KG1 (cell line): ENCODE results near the gene ADK.

ENCODE experiments used
- DNase-seq: peaks from one replicate; lab custom pipeline; 2025; lab: John Stamatoyannopoulos, UW

ADK gene

GRCh38 chr10:74674927-74675326 is 523.9 kb downstream of the ADK start:
- no peak for DNase-seq

- no peak for DNase-seq
Observed at GRCh38 chr10:74675484-74675883, 524.5 kb downstream of the ADK start.

- no peak for DNase-seq
Observed at GRCh38 chr10:74677951-74678350, 526.9 kb downstream of the ADK start.

GRCh38 chr10:74681917-74682627 is 531.1 kb downstream of the ADK start:
- no peak for DNase-seq

GRCh38 chr10:74683067-74683466 is 532.0 kb downstream of the ADK start:
- DNase-seq, result no peak

GRCh38 chr10:74683621-74684364 is 532.8 kb downstream of the ADK start:
- no peak for DNase-seq

- no peak for DNase-seq
Observed at GRCh38 chr10:74684462-74684861, 533.4 kb downstream of the ADK start.

- no peak for DNase-seq
Observed at GRCh38 chr10:74685564-74685963, 534.5 kb downstream of the ADK start.

- DNase-seq, result no peak
Observed at GRCh38 chr10:74690393-74690792, 539.4 kb downstream of the ADK start.

- no peak for DNase-seq
Observed at GRCh38 chr10:74691164-74691563, 540.1 kb downstream of the ADK start.

GRCh38 chr10:74704629-74705357 is 553.8 kb downstream of the ADK start:
- no peak for DNase-seq

- no peak for DNase-seq
Observed at GRCh38 chr10:74705358-74705980, 554.4 kb downstream of the ADK start.

- DNase-seq, result no peak
Observed at GRCh38 chr10:74706966-74707365, 555.9 kb downstream of the ADK start.

- DNase-seq, result no peak
Observed at GRCh38 chr10:74708246-74708645, 557.2 kb downstream of the ADK start.

- no peak for DNase-seq
Observed at GRCh38 chr10:74718208-74718607, 567.2 kb downstream of the ADK start.

- DNase-seq, result no peak
Observed at GRCh38 chr10:74728225-74728624, 577.2 kb downstream of the ADK start.

- no peak for DNase-seq
Observed at GRCh38 chr10:74730246-74730645, 579.2 kb downstream of the ADK start.

GRCh38 chr10:74733612-74734011 is 582.6 kb downstream of the ADK start:
- DNase-seq, result no peak

GRCh38 chr10:74736029-74736428 is 585.0 kb downstream of the ADK start:
- DNase-seq, result no peak

GRCh38 chr10:74738052-74738451 is 587.0 kb downstream of the ADK start:
- DNase-seq, result no peak

GRCh38 chr10:74738542-74738941 is 587.5 kb downstream of the ADK start:
- no peak for DNase-seq

GRCh38 chr10:74738985-74739567 is 588.1 kb downstream of the ADK start:
- peak; percentile 89 for DNase-seq
